Fibroblast of pulmonary artery (primary cell): ENCODE measurements around the gene RNF222.

Experiments
- DNase-seq: peaks from one replicate; pipeline ENCODE4 v3.0.0-alpha.2; 2010; ENCODE audit warnings: low read depth
- H3K4me3 ChIP-seq: replicated peaks from 2 replicates; pipeline ENCODE4 v1.5.1; 2011; ENCODE audit warnings: low read depth, mild to moderate bottlenecking, control low read depth, low read length, moderate library complexity
- TF ChIP-seq, protein P1 (sequence below): IDR thresholded peaks from 2 replicates; pipeline ENCODE4 v1.5.1; 2011; ENCODE audit warnings: mild to moderate bottlenecking, control low read depth, low read length, inconsistent platforms; ENCODE audit errors: missing control alignments

The RNF222 gene

DNA sequence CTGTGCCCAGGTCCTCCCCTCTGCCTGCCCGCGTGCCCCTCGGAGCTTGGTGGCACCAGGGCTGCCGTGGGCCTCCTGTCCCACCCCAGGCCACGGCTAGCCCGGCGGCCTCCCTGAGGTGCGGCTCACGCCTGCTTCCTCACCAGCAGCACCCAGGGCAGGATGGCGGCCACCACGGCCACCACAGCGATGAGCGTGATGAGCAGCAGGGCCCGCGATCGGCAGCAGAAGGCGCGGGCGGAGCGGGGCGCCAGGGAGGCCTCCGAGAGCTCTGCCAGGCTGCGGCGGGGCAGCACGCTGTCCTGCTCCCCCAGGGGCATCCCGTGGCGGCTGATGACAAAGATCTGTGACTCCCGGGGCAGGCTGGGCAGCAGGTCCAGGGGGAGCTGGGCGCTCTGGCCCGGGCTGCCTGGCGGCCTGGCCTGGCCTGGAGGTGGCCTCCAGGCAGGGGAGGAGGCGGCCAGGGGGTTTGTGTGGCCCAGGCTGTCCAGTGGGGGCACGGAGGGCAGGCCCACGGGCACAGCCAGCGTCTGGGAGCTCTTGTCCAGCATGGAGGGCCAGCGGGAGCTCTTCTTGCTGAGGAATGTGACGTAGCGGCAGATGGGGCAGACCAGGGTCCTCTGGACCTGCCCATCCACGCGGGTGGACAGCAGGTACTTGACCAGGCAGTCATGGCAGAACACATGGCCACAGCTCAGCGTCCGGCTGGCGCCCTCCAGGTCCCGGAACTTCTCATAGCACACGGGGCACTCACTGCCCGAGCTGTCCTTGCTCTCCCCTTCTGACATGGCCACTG is 4.8 kb downstream of the RNF222 start:
- H3K4me3 ChIP-seq: no peak overlapping the region
- TF ChIP-seq, protein P1, sequence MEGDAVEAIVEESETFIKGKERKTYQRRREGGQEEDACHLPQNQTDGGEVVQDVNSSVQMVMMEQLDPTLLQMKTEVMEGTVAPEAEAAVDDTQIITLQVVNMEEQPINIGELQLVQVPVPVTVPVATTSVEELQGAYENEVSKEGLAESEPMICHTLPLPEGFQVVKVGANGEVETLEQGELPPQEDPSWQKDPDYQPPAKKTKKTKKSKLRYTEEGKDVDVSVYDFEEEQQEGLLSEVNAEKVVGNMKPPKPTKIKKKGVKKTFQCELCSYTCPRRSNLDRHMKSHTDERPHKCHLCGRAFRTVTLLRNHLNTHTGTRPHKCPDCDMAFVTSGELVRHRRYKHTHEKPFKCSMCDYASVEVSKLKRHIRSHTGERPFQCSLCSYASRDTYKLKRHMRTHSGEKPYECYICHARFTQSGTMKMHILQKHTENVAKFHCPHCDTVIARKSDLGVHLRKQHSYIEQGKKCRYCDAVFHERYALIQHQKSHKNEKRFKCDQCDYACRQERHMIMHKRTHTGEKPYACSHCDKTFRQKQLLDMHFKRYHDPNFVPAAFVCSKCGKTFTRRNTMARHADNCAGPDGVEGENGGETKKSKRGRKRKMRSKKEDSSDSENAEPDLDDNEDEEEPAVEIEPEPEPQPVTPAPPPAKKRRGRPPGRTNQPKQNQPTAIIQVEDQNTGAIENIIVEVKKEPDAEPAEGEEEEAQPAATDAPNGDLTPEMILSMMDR: no peak
- no peak for DNase-seq

DNA sequence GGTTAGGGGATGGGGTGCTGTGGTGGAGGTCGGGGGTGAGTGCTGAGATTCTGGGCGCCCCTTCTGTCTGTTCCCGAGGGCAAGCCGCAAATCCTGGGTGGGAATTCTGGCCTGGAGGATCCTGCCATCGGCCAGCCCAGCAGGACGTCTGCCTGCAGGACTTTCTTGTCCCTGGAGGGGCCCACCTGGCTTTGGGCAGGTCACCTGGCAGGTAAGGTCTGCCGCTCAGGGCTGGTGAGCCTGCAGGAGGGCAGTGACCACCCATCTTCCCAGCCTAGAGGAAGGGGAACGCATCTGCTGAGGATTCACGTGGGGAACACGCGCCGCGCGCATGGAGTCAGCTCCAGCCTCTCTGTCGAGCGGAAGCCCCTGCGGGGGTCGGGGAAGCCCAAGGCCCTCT is 5.4 kb downstream of the RNF222 start:
- H3K4me3 ChIP-seq: no peak overlapping the region
- DNase-seq: no peak
- TF ChIP-seq, protein P1: no peak

DNA sequence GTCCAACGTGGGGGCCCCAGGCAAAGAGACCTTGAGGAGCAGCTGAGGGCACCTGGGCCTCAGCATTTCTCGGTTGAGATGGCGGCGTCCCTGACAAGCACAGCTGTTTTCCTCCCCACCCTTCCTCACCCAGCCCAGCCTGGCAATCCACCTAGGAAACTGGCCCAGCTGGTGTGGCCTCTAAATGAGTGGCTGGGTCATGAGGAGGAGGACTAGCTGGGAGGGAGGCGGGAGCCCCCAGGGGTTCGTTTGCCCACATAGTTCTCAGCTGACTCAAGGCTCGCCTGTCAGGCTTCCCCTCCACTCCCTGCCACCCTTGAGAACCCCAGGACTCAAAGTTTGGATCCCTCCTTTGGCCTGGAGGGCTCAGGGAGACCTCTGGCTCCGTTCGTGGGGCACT is 5.9 kb downstream of the RNF222 start:
- TF ChIP-seq, protein P1: no peak
- no peak for DNase-seq
- H3K4me3 ChIP-seq: no peak overlapping the region

DNA sequence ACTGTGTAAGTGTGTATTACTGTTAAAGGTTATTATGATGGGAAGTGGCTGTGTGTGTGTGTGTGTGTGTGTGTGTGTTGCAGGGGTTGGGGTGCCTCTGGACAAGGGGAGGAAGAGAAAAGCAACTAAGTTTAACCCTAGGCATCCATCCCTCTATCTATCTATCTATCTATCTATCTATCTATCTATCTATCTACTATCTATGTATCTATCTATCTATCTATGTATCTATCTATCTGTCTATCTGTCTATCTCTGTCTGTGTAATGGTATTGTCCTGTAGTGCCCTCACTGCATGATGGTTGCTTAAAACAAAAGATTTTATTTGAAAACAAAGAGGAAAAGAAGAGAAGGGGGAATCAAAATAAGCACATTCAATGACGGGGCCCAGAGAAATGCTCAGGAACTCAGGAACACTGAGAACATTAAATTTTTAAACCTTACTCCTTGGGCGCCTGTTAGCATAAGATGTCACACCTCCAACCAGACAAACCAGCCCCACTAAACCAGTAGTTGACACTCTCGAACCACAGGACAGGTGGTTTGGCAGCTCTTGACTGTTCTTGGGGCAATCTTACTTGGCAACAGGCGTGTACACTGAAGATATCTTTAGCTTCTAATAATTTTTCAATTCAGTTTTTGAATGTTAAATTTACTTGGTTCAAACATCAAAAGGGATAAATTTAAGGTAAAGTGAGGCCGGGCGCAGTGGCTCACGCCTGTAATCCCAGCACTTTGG is 9.5 kb downstream of the RNF222 start:
- DNase-seq: no peak
- H3K4me3 ChIP-seq: no peak overlapping the region
- TF ChIP-seq, protein P1: no peak

DNA sequence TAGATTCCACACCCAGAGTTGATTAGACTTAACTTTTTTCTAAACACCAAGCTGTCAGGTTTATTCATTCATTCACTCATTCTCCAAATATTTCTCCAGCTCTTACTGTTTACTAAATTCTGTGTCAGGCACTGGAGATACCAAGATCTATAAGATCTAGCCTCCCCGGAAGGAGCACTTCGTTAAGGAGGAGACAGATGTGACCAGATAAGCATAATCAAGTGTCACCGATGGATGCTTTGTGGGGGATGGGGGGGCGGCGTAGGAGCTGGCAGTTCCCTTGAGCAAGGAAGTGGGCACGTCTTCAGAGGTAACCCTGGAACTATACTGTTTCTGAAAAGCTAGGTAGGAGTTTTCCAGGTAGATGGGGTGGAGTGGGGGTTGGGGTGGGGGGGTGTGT is 10.8 kb downstream of the RNF222 start:
- H3K4me3 ChIP-seq: no peak overlapping the region
- TF ChIP-seq, protein P1: no peak
- DNase-seq: no peak

DNA sequence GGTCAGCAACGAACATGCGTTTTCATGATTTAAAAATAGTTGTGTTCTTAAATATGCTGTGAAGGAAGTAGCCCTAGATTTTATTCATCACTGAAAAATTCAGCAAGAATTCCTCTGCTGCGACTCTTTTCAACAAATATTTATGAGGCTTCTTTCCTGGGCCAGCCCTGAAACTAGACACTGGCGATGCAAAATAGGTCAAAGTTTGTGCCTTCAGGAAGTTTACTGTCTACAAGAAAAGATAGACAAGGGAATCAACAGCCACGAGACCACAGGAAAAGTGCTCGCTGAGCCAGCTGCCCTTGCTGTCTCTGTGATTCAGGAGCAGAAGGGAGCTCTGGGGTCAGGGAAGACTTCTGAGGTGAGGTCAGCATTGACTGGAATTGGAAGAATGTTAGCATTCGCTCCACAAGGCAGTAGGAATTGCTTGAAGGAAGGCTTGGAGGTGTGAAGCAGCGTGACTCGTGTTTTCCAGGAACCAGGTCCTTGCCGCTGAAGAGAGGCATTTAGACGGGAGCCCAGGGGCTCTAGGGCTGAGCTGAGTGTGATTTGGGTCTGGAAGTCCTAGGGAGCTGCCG is 12.7 kb downstream of the RNF222 start:
- DNase-seq: peak; percentile 84
- TF ChIP-seq, protein P1: no peak
- no peak overlapping the region for H3K4me3 ChIP-seq
